NCI-H446 treated with DMSO at 0.1 percent for 48 hours (cell line): ENCODE results near the gene ALG12.

ENCODE experiments used
- DNase-seq: peaks from one replicate; lab custom pipeline; 2025; lab: John Stamatoyannopoulos, UW

Gene ALG12

GRCh38 chr22:49957826-49958365 is 39.7 kb upstream of the ALG12 start:
- DNase-seq = no peak

GRCh38 chr22:49956914-49957825 is 38.9 kb upstream of the ALG12 start:
- DNase-seq = no peak

- no peak for DNase-seq
Observed at GRCh38 chr22:49956418-49956770, 38.2 kb upstream of the ALG12 start.

DNA sequence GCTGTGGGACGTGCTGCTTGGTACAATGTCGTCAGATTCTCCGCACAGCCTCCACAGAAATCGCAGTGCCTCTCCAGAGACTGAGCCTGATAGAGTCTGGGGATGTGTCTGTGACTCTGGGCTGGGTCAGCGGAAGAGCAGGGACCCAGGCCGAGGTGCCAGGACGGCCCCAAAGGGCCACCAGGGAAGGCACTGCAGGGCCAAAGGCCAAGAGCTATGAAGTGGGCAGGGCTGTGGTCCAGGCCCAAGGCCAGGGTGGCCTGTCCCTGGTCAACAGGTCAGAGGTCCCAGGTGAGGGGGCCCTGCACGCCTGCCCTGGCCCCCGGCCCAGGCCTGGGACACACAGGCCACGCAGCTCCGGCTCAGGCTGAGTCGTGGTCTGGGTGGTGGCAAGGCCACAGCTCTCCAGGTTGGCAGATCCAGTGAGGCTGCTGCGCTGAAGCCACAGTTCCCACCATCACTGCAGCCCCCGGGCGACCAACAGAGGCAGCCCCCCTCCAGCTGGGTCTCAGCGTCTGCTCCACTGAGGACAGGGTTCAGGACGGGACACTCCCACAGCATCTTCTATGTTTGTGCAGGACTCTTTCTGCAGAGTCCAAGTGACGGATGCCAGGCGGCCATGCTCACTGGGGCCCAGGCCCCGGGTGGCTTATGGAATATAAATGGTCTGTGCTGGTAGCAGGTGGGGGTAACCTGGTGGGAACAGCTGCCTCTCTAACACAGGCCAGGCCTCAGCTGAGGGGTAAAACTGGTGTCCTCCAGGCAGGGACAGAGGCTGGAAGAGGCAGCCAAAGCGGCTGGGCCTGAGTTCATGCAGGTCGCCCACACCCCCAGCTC is 37.6 kb upstream of the ALG12 start:
- DNase-seq = no peak

- DNase-seq = no peak
Observed at GRCh38 chr22:49954991-49955580, 36.8 kb upstream of the ALG12 start.

DNA sequence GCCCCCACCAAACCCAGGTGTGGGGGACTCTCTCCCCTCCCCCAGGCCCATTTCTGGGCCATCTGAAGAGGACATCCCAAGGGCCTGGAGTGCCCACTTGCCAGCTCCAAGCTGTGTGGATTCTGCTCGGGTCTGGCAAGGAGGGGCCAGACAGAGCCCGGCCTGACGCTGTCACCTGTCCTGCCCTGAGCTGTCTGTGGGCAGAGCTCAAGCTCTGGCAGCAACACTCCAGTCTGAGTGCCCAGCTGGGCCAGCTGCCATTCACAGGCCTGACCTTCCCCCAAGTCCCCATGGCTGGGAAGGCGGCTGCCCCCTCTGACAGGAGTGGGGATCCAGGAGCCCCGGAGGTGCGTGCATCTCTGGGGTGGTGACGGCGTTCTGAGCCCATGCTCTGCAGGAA is 36.1 kb upstream of the ALG12 start:
- DNase-seq = no peak

DNA sequence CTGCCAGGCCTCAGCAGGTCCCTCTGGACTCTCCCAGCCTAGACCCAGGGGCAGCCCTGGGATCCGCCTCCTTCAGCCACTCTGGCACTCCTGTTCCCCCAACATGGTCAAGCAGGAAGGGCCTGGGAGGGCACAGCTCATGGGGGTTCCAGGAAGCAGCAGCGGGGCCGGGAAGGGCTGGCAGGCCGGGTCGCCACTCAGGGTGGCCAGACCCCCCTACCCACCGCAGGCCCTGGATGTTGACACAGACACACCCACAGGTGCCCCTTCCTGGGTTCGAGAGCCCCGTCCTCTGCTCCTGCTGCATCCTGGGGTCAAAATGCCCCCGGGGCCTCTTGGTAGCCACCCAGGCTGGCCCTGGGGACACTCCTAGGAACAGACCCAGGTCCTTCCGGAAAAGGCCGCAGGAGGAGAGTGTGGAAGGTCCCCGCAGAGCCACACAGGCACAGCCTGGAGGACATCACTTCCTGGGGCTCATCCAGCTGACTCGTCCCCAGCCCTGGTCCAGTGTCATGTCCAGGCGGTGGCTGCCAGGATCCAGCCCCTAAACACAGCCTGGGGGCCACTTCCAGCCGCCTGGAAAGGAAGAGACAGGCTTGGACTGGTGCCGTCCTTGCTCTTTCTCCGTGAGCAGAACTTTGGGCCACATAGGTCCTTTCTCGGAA is 35.6 kb upstream of the ALG12 start:
- no peak for DNase-seq

GRCh38 chr22:49953027-49953679 is 34.9 kb upstream of the ALG12 start:
- DNase-seq = no peak

DNA sequence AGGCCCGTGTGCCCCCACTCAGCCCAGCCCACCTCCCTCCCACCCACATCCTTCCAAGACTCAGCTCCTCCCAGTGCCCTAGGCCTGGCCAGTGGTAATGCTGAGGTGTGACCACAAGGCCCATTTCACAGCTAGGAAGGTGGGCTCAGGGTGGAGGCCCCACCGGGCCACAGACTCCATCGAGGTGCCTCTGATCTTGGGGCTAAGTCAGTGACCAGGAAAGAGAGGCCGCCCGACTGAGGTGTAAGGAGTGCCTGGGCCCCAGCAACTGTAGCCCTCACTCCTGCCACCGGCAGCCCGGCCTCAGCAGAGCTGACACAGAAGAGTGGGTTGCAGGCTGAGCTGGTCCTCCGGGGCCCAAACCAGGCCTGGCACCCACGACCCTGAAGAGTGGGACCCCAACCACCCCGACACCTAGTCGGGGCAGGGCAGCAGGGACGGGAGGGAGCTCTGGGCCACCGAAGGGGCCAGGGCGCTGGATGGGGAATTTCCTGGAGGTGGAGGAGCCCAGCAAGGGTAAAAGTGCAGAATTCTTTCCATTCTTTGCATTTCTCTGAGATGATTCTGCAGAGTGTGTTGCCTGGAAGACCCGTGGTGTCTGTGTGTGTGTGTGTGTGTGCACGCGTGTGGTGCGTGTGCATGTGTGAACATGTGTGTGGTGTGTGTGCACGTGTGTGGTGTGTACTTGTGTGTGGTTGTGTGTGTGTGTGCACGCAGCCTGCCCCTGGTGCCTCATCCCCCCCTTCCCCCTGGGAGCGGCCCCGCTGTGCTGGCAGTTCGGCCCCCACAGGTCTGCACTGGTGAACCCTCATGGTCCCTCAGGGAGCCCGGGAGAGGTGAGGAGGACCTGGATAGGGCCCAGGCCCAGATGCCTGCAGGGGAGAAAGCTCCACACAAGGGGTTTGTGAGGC is 34.0 kb upstream of the ALG12 start:
- DNase-seq = no peak

DNA sequence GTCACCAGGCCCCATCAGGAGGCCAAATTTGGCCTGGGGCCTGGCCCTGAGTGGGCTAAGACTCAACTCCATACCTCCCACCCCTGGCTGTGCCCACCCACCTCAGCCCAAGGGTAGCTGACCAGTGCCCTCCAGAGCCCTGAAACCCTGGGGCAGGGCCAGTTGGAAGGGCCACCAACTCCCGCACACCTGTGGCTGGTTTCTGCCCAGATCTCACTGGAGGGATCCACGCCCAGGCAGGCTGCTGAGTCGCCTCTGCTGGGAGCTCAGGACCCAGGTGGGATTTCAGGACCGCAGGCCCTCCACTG is 33.4 kb upstream of the ALG12 start:
- no peak for DNase-seq

GRCh38 chr22:49951000-49951677 is 32.9 kb upstream of the ALG12 start:
- DNase-seq = no peak

DNA sequence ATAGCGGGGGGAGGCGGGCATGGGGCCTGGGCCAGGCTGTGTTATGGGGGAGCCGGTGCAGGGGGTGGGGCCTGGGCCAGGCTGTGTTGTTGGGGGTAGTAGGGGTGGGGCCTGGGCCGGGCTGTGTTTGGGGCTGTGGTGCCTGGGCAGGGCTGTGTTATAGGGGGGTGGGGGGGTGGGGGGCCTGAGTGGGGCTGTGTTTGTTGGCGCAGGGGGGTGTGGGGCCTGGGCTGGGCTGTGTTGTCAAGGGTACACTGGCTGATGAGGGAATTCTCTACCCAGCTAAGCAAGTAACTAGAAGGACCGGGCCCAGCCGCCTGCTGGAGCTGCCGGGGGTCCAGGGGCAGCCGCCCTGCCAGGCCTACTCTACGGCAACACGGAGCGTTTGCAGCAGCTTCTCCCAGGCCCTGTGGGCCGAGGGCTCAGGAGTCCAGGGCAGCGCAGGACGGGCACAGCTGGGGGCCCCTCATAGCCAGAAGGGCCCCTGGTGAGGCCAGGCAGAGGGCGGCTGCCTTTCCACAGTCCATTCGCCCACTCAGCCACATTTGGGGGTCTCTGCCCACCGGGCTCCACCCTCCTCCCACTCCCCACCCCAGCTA is 32.3 kb upstream of the ALG12 start:
- no peak for DNase-seq

GRCh38 chr22:49949914-49950292 is 31.7 kb upstream of the ALG12 start:
- DNase-seq = no peak

GRCh38 chr22:49948958-49949913 is 31.0 kb upstream of the ALG12 start:
- DNase-seq = no peak

- DNase-seq = no peak
Observed at GRCh38 chr22:49948116-49948957, 30.1 kb upstream of the ALG12 start.

DNA sequence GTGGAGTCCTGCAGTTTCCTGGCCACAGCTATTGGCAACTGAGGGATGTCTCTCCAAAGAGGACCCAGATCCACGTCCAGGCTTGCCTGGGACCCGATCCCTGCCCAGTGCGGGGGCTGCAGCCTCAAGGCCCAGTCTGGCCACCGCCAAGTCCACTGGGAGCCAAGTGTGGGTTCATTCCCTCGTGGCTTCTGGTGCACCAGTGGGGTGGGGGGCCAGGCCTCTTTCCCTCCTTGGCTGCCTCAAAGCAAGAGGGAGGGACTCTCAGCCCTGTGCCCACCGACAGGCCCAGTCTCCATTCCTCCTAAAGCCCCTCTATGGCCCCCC is 29.0 kb upstream of the ALG12 start:
- no peak for DNase-seq

GRCh38 chr22:49946612-49947295 is 28.5 kb upstream of the ALG12 start:
- DNase-seq = no peak
